ENCODE measurements around the gene SNX18. TPM values are rescaled to one million over a fixed set of nuclear protein-coding genes. Genes with fewer than 3 reads are reported as not detected.

The SNX18 gene
- total RNA-seq, 4 donors from 2014 or later: 17.9 to 43.2 (median 24.4) TPM

DNA sequence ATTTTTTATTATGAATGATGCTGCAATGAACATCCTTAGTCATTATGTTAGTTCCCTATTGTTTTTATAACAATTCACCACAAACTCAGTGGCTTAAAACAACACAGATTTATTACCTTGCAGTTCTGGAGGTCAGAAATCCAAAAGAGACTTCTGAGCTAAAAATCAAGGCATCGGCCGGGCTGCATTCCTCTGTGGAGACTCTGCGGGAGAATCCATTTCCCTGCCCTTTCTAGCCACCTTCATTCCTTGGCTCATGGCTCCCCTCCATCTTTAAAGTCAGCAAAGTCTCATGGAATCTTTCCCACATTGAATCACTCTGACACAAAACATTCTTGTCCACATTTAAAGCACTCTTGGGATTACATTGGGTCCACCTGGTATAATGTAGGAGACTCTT, 38.6 kb downstream of the SNX18 start:
- Histone ChIP-seq H3K27me3 (no peaks in the 10 kb centered on the region), H3K36me3 (no peaks in the 10 kb centered on the region), H3K27ac (no peak overlapping the region), H3K4me1 (no peaks in the 10 kb centered on the region), H3K9me3 (no peaks in the 10 kb centered on the region), H3K4me3 (no peak overlapping the region)
- DNase-seq (ENCODE audit: low spot score in 2 of 2): no peak
- WGBS: 74% methylated on average over 3 of the region's 3 CpGs
- TF ChIP-seq CTCF (IDR thresholded peaks at IDR 0.05) (no peak), EP300 (IDR thresholded peaks at IDR 0.05) (no peak), POLR2A (IDR thresholded peaks at IDR 0.05) (no peak)

DNA sequence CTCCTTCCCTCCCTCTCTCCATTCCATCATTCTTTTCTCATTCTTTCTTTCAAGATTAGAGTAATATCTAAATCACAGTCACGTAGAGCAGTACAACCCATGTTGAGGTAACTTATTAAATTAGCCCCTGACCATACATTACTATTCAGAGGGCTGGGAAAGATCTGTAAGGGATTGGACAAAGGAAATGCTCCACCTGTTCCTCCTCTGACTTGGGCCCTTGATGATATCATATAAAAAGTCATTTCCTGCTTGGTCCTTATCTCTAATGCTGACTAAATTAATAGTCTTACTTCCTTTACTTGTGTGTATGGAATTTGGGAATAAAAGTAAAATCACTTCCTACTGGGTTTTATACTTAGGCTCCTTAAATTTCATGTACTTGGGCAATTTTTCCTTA, 40.8 kb downstream of the SNX18 start:
- DNase-seq (ENCODE audit: low spot score in 2 of 2): no peak
- WGBS: 69% methylated on average over 1 of the region's 1 CpG
- H3K4me3 ChIP-seq: no peak overlapping the region
- no peak overlapping the region for H3K27ac ChIP-seq
- H3K36me3 ChIP-seq: no peaks in the 10 kb centered on the region
- no peak for TF ChIP-seq POLR2AphosphoS5 (IDR thresholded peaks at IDR 0.05)
- no peak for TF ChIP-seq CTCF (IDR thresholded peaks at IDR 0.05)
- TF ChIP-seq EP300 (IDR thresholded peaks at IDR 0.05): no peak
- TF ChIP-seq POLR2A (IDR thresholded peaks at IDR 0.05): no peak
- H3K9me3 ChIP-seq: no peaks in the 10 kb centered on the region
- no peaks in the 10 kb centered on the region for H3K27me3 ChIP-seq
- no peaks in the 10 kb centered on the region for H3K4me1 ChIP-seq

- Histone ChIP-seq H3K4me3 (no peak overlapping the region), H3K27me3 (no peaks in the 10 kb centered on the region), H3K4me1 (no peaks in the 10 kb centered on the region), H3K9me3 (no peaks in the 10 kb centered on the region), H3K36me3 (no peaks in the 10 kb centered on the region), H3K27ac (no peak overlapping the region)
- TF ChIP-seq EP300 (IDR thresholded peaks at IDR 0.05): no peak
- no peak for TF ChIP-seq CTCF (IDR thresholded peaks at IDR 0.05)
- TF ChIP-seq POLR2A (IDR thresholded peaks at IDR 0.05): no peak
- no peak for TF ChIP-seq POLR2AphosphoS5 (IDR thresholded peaks at IDR 0.05)
- DNase-seq (ENCODE audit: low spot score in 2 of 2): no peak
Measured at GRCh38 chr5:54561651-54562050, 44.1 kb downstream of the SNX18 start.

- no peaks in the 10 kb centered on the region for H3K27me3 ChIP-seq
- peak in 1 of 2 donors; percentile 16 for DNase-seq (ENCODE audit: low spot score in 2 of 2)
- no peak for TF ChIP-seq POLR2AphosphoS5 (IDR thresholded peaks at IDR 0.05)
- no peak for TF ChIP-seq POLR2A (IDR thresholded peaks at IDR 0.05)
- no peak for TF ChIP-seq EP300 (IDR thresholded peaks at IDR 0.05)
- no peak for TF ChIP-seq CTCF (IDR thresholded peaks at IDR 0.05)
- no peaks in the 10 kb centered on the region for H3K9me3 ChIP-seq
- H3K27ac ChIP-seq: no peak overlapping the region
- no peaks in the 10 kb centered on the region for H3K4me1 ChIP-seq
- H3K36me3 ChIP-seq: no peaks in the 10 kb centered on the region
- WGBS: 76% methylated on average over 1 of the region's 1 CpG
- no peak overlapping the region for H3K4me3 ChIP-seq
Measured at GRCh38 chr5:54563083-54563761, 45.7 kb downstream of the SNX18 start.

GRCh38 chr5:54567996-54568395, 50.4 kb downstream of the SNX18 start:
- H3K4me1 ChIP-seq: peaks cover 8% of the 10 kb centered on the region
- DNase-seq (ENCODE audit: low spot score in 2 of 2): no peak
- no peak for TF ChIP-seq EP300 (IDR thresholded peaks at IDR 0.05)
- no peak for TF ChIP-seq POLR2A (IDR thresholded peaks at IDR 0.05)
- TF ChIP-seq POLR2AphosphoS5 (IDR thresholded peaks at IDR 0.05): no peak
- TF ChIP-seq CTCF (IDR thresholded peaks at IDR 0.05): no peak
- H3K27me3 ChIP-seq: no peaks in the 10 kb centered on the region
- no peaks in the 10 kb centered on the region for H3K9me3 ChIP-seq
- H3K36me3 ChIP-seq: no peaks in the 10 kb centered on the region
- H3K27ac ChIP-seq: no peak overlapping the region
- no peak overlapping the region for H3K4me3 ChIP-seq
- WGBS: 91% methylated on average over 2 of the region's 2 CpGs

Measured in suprapubic skin (tissue), 4 donors.